ENCODE data around the gene LACRT. TPM values are rescaled to one million over a fixed set of nuclear protein-coding genes. Genes with fewer than 3 reads are reported as not detected.

LACRT gene
- polyA plus RNA-seq, 6 donors from 2014 or later: not detected

- H3K27me3 Mint-ChIP-seq: peaks cover 35 to 62% (median 55%) of the 10 kb centered on the region in 3 donors
- peaks cover 6 to 32% (median 25%) of the 10 kb centered on the region in 7 donors for H3K9me3 Mint-ChIP-seq
- H3K4me3 Mint-ChIP-seq: no peak overlapping the region
- ATAC-seq (ENCODE audit: low read depth in 2 of 2) (no peak), DNase-seq (no peak)
- H3K36me3 Mint-ChIP-seq: peaks cover 7 to 20% of the 10 kb centered on the region in 2 donors
- H3K4me1 Mint-ChIP-seq: peaks cover 0 to 5% (median 5%) of the 10 kb centered on the region in 3 donors
- H3K27ac Mint-ChIP-seq: no peak overlapping the region
Observed at GRCh38 chr12:54628186-54628846, 6.4 kb downstream of the LACRT start.

- peaks cover 6 to 32% (median 25%) of the 10 kb centered on the region in 7 donors for H3K9me3 Mint-ChIP-seq
- ATAC-seq (ENCODE audit: low read depth in 2 of 2): no peak
- DNase-seq: no peak
- H3K27ac Mint-ChIP-seq: no peak overlapping the region
- peaks cover 7 to 20% of the 10 kb centered on the region in 2 donors for H3K36me3 Mint-ChIP-seq
- H3K27me3 Mint-ChIP-seq: peaks cover 36 to 61% (median 56%) of the 10 kb centered on the region in 3 donors
- H3K4me1 Mint-ChIP-seq: peaks cover 0 to 5% (median 5%) of the 10 kb centered on the region in 3 donors
- no peak overlapping the region for H3K4me3 Mint-ChIP-seq
Observed at GRCh38 chr12:54627304-54627703, 7.4 kb downstream of the LACRT start.

- H3K4me1 Mint-ChIP-seq: peaks cover 0 to 5% (median 5%) of the 10 kb centered on the region in 3 donors
- DNase-seq (no peak), ATAC-seq (ENCODE audit: low read depth in 2 of 2) (no peak)
- peaks cover 7 to 20% of the 10 kb centered on the region in 2 donors for H3K36me3 Mint-ChIP-seq
- peaks cover 41 to 66% (median 60%) of the 10 kb centered on the region in 3 donors for H3K27me3 Mint-ChIP-seq
- peaks cover 6 to 30% (median 25%) of the 10 kb centered on the region in 7 donors for H3K9me3 Mint-ChIP-seq
- no peak overlapping the region for H3K27ac Mint-ChIP-seq
- no peak overlapping the region for H3K4me3 Mint-ChIP-seq
Observed at GRCh38 chr12:54625598-54625997, 9.1 kb downstream of the LACRT start.

GRCh38 chr12:54624315-54625279 is 10.1 kb downstream of the LACRT start:
- peaks cover 34 to 56% (median 52%) of the 10 kb centered on the region in 3 donors for H3K27me3 Mint-ChIP-seq
- peaks cover 6 to 30% (median 25%) of the 10 kb centered on the region in 7 donors for H3K9me3 Mint-ChIP-seq
- H3K36me3 Mint-ChIP-seq: peaks cover 7 to 20% of the 10 kb centered on the region in 2 donors
- no peak overlapping the region for H3K4me3 Mint-ChIP-seq
- H3K27ac Mint-ChIP-seq: no peak overlapping the region
- ATAC-seq (ENCODE audit: low read depth in 2 of 2): no peak
- peaks cover 0 to 5% (median 5%) of the 10 kb centered on the region in 3 donors for H3K4me1 Mint-ChIP-seq
- no peak for DNase-seq

- H3K36me3 Mint-ChIP-seq: peaks cover under 1 to 13% of the 10 kb centered on the region in 2 donors
- no peak overlapping the region for H3K4me3 Mint-ChIP-seq
- DNase-seq: no peak
- peaks cover 0 to 5% (median 5%) of the 10 kb centered on the region in 3 donors for H3K4me1 Mint-ChIP-seq
- H3K27ac Mint-ChIP-seq: no peak overlapping the region
- H3K27me3 Mint-ChIP-seq: peaks cover 30 to 56% (median 47%) of the 10 kb centered on the region in 3 donors
- ATAC-seq (ENCODE audit: low read depth in 2 of 2): no peak
- H3K9me3 Mint-ChIP-seq: peaks cover 6 to 18% (median 14%) of the 10 kb centered on the region in 7 donors
Observed at GRCh38 chr12:54622463-54623183, 12.1 kb downstream of the LACRT start.

GRCh38 chr12:54616933-54617680 is 17.6 kb downstream of the LACRT start:
- Mint-ChIP-seq H3K27ac (peak overlapping the region in 1 of 6 donors; percentile 1), H3K27me3 (peaks cover 38 to 48% (median 48%) of the 10 kb centered on the region in 3 donors), H3K4me1 (peaks cover 9 to 11% (median 10%) of the 10 kb centered on the region in 3 donors), H3K4me3 (no peak overlapping the region), H3K36me3 (no peaks in the 10 kb centered on the region), H3K9me3 (no peaks in the 10 kb centered on the region)
- ATAC-seq (ENCODE audit: low read depth in 2 of 2) (peak; percentile 38 to 56), DNase-seq (no peak)

GRCh38 chr12:54612225-54612750 is 22.4 kb downstream of the LACRT start:
- Mint-ChIP-seq H3K4me1 (peaks cover 8 to 10% (median 9%) of the 10 kb centered on the region in 3 donors), H3K9me3 (no peaks in the 10 kb centered on the region), H3K27ac (no peak overlapping the region), H3K4me3 (no peak overlapping the region), H3K36me3 (no peaks in the 10 kb centered on the region), H3K27me3 (peaks cover 45 to 65% (median 59%) of the 10 kb centered on the region in 3 donors)
- no peak for DNase-seq
- ATAC-seq (ENCODE audit: low read depth in 2 of 2): no peak

- Mint-ChIP-seq H3K4me1 (peaks cover 3 to 5% (median 3%) of the 10 kb centered on the region in 3 donors), H3K36me3 (no peaks in the 10 kb centered on the region), H3K4me3 (no peak overlapping the region), H3K27ac (no peak overlapping the region), H3K9me3 (no peaks in the 10 kb centered on the region), H3K27me3 (peaks cover 44 to 63% (median 59%) of the 10 kb centered on the region in 3 donors)
- DNase-seq: no peak
- ATAC-seq (ENCODE audit: low read depth in 2 of 2): no peak
Observed at GRCh38 chr12:54611715-54612149, 23.0 kb downstream of the LACRT start.

GRCh38 chr12:54608769-54609168 is 25.9 kb downstream of the LACRT start:
- Mint-ChIP-seq H3K27ac (no peak overlapping the region), H3K9me3 (no peaks in the 10 kb centered on the region), H3K4me3 (no peak overlapping the region), H3K36me3 (no peaks in the 10 kb centered on the region), H3K4me1 (no peaks in the 10 kb centered on the region), H3K27me3 (peaks cover 35 to 38% (median 36%) of the 10 kb centered on the region in 3 donors)
- DNase-seq (no peak), ATAC-seq (ENCODE audit: low read depth in 2 of 2) (no peak)

GRCh38 chr12:54608156-54608555 is 26.5 kb downstream of the LACRT start:
- Mint-ChIP-seq H3K27me3 (peaks cover 35 to 38% (median 36%) of the 10 kb centered on the region in 3 donors), H3K36me3 (no peaks in the 10 kb centered on the region), H3K4me1 (peaks cover 0 to 2% (median 2%) of the 10 kb centered on the region in 3 donors), H3K4me3 (peak overlapping the region in 1 of 8 donors; percentile 31), H3K9me3 (no peaks in the 10 kb centered on the region), H3K27ac (no peak overlapping the region)
- no peak for ATAC-seq (ENCODE audit: low read depth in 2 of 2)
- no peak for DNase-seq

GRCh38 chr12:54606556-54606955 is 28.1 kb downstream of the LACRT start:
- no peaks in the 10 kb centered on the region for H3K36me3 Mint-ChIP-seq
- no peak for DNase-seq
- H3K4me1 Mint-ChIP-seq: peaks cover 0 to 4% (median 2%) of the 10 kb centered on the region in 3 donors
- peaks cover 26 to 30% (median 27%) of the 10 kb centered on the region in 3 donors for H3K27me3 Mint-ChIP-seq
- peak overlapping the region in 1 of 8 donors; percentile 65 for H3K4me3 Mint-ChIP-seq
- peak overlapping the region in 1 of 6 donors; percentile 33 for H3K27ac Mint-ChIP-seq
- H3K9me3 Mint-ChIP-seq: no peaks in the 10 kb centered on the region
- ATAC-seq (ENCODE audit: low read depth in 2 of 2): no peak

Measured in naive B cell (primary cell).